Measurements from ENCODE around the gene PLXNB2. TPM values are rescaled to one million over a fixed set of nuclear protein-coding genes. Genes with fewer than 3 reads are reported as not detected.

The PLXNB2 gene
- total RNA-seq, 3 donors from 2014 or later (not counting 1 experiment from before 2014, with no cell fraction given): 6.0 to 34.7 (median 18.9) TPM

- no peaks in the 10 kb centered on the region for H3K9me3 Mint-ChIP-seq
- DNase-seq (no peak), ATAC-seq (no peak)
- no peaks in the 10 kb centered on the region for H3K27me3 Mint-ChIP-seq (ENCODE audit: low read depth in 2 of 2)
- no peak overlapping the region for H3K27ac ChIP-seq (ENCODE audit: low read length)
- intact Hi-C loops (cut with micrococcal nuclease): no loop called here
- H3K4me3 ChIP-seq (ENCODE audit: low read length): no peak overlapping the region
- 92% methylated on average over 18 of the region's 18 CpGs for WGBS (ENCODE audit: insufficient coverage)
- no peak overlapping the region for H3K27ac Mint-ChIP-seq
- H3K4me1 Mint-ChIP-seq: peaks cover 20 to 36% of the 10 kb centered on the region in 2 donors
- H3K4me1 ChIP-seq (ENCODE audit: control insufficient read depth, insufficient read depth, low read length): peaks cover 8% of the 10 kb centered on the region
- peaks cover 22% of the 10 kb centered on the region for H3K36me3 ChIP-seq (ENCODE audit: control insufficient read depth, insufficient read depth, low read length)
- no peaks in the 10 kb centered on the region for H3K27me3 ChIP-seq (ENCODE audit: control insufficient read depth, insufficient read depth, low read length)
- no peak overlapping the region for H3K4me3 Mint-ChIP-seq
- TF ChIP-seq CTCF (IDR thresholded peaks at IDR 0.05): no peak
- no peaks in the 10 kb centered on the region for H3K9me3 ChIP-seq (ENCODE audit: control insufficient read depth, insufficient read depth, low read length)
- no peaks in the 10 kb centered on the region for H3K36me3 Mint-ChIP-seq
Measured at GRCh38 chr22:50233223-50233622, 74.2 kb downstream of the PLXNB2 start.

GRCh38 chr22:50232481-50233151 is 74.8 kb downstream of the PLXNB2 start:
- Mint-ChIP-seq H3K27me3 (ENCODE audit: low read depth in 2 of 2) (no peaks in the 10 kb centered on the region), H3K36me3 (no peaks in the 10 kb centered on the region), H3K27ac (no peak overlapping the region), H3K4me1 (peaks cover 20 to 36% of the 10 kb centered on the region in 2 donors), H3K9me3 (no peaks in the 10 kb centered on the region), H3K4me3 (no peak overlapping the region)
- WGBS (ENCODE audit: insufficient coverage): 97% methylated on average over 20 of the region's 20 CpGs
- Histone ChIP-seq H3K36me3 (ENCODE audit: control insufficient read depth, insufficient read depth, low read length) (peaks cover 23% of the 10 kb centered on the region), H3K9me3 (ENCODE audit: control insufficient read depth, insufficient read depth, low read length) (no peaks in the 10 kb centered on the region), H3K27ac (ENCODE audit: low read length) (no peak overlapping the region), H3K4me1 (ENCODE audit: control insufficient read depth, insufficient read depth, low read length) (peaks cover 8% of the 10 kb centered on the region), H3K27me3 (ENCODE audit: control insufficient read depth, insufficient read depth, low read length) (no peaks in the 10 kb centered on the region), H3K4me3 (ENCODE audit: low read length) (no peak overlapping the region)
- no peak for TF ChIP-seq CTCF (IDR thresholded peaks at IDR 0.05)
- DNase-seq (no peak), ATAC-seq (no peak)
- intact Hi-C loops (cut with micrococcal nuclease): no loop called here

- no peak for DNase-seq
- H3K36me3 ChIP-seq (ENCODE audit: control insufficient read depth, insufficient read depth, low read length): peaks cover 45% of the 10 kb centered on the region
Measured at GRCh38 chr22:50229370-50229769, 78.1 kb downstream of the PLXNB2 start.

More at GRCh38 chr22:50229370-50229769, 78.1 kb downstream of the PLXNB2 start:
- peaks cover 7 to 19% of the 10 kb centered on the region in 2 donors for H3K4me1 Mint-ChIP-seq
- 98% methylated on average over 15 of the region's 16 CpGs for WGBS (ENCODE audit: insufficient coverage)
- H3K4me3 ChIP-seq (ENCODE audit: low read length): no peak overlapping the region
- H3K27me3 ChIP-seq (ENCODE audit: control insufficient read depth, insufficient read depth, low read length): no peaks in the 10 kb centered on the region
- no peak overlapping the region for H3K4me3 Mint-ChIP-seq
- H3K9me3 Mint-ChIP-seq: no peaks in the 10 kb centered on the region
- H3K4me1 ChIP-seq (ENCODE audit: control insufficient read depth, insufficient read depth, low read length): no peaks in the 10 kb centered on the region
- no peaks in the 10 kb centered on the region for H3K27me3 Mint-ChIP-seq (ENCODE audit: low read depth in 2 of 2)
- intact Hi-C loops (cut with micrococcal nuclease): no loop called here
- TF ChIP-seq CTCF (IDR thresholded peaks at IDR 0.05): no peak
- ATAC-seq: no peak
- no peaks in the 10 kb centered on the region for H3K9me3 ChIP-seq (ENCODE audit: control insufficient read depth, insufficient read depth, low read length)
- H3K27ac ChIP-seq (ENCODE audit: low read length): no peak overlapping the region
- peak overlapping the region in 1 of 2 donors; percentile 65 for H3K27ac Mint-ChIP-seq
- peaks cover under 1% of the 10 kb centered on the region for H3K36me3 Mint-ChIP-seq

All from natural killer cell (primary cell).